Activated B cell treated with CpG ODN at 0.5 μM for 24 hours (primary cell): ENCODE data around the gene MPPED1. TPM values are rescaled to one million over a fixed set of nuclear protein-coding genes. Genes with fewer than 3 reads are reported as not detected.

Experiments
- ATAC-seq: fragments of 200-7000 bp; cut with Tn5 transposase; one replicate; pipeline ENCODE4 v1.10.0; 2021; ENCODE audit warnings: low read depth, mild to moderate bottlenecking, moderate library complexity
- CTCF ChIA-PET: fragments of 350-600 bp; sonication (Branson Sonifier 250); formaldehyde crosslinking; loops from one replicate; lab custom pipeline; 2021; ENCODE audit warnings: antibody characterized with exemption; lab: Charles Lee
- POLR2A ChIA-PET: fragments of 350-600 bp; sonication (Branson Sonifier 250); formaldehyde crosslinking; loops from one replicate; lab custom pipeline; 2021; ENCODE audit warnings: antibody characterized with exemption; lab: Charles Lee
- DNase-seq: peaks from one replicate; pipeline ENCODE4 v3.0.0; 2022
- H3K27ac Mint-ChIP-seq: one replicate; pipeline ENCODE4 v1.8.0; 2020; ENCODE audit warnings: mixed read lengths
- H3K27me3 Mint-ChIP-seq: one replicate; pipeline ENCODE4 v1.8.0; 2021; ENCODE audit warnings: mixed read lengths
- H3K36me3 Mint-ChIP-seq: one replicate; pipeline ENCODE4 v1.8.0; 2021; ENCODE audit warnings: low read depth, mixed read lengths
- H3K4me1 Mint-ChIP-seq: one replicate; pipeline ENCODE4 v1.8.0; 2021; ENCODE audit warnings: mixed read lengths
- H3K4me3 Mint-ChIP-seq: one replicate; pipeline ENCODE4 v1.8.0; 2020; ENCODE audit warnings: mild to moderate bottlenecking, mixed read lengths
- H3K9me3 Mint-ChIP-seq: one replicate; pipeline ENCODE4 v1.8.0; 2020; ENCODE audit warnings: mixed read lengths
- CTCF ChIP-seq: fragments of 200-600 bp; IDR thresholded peaks from one replicate; pipeline ENCODE4 v1.8.0; 2022; ENCODE audit warnings: antibody characterized with exemption, mild to moderate bottlenecking
- intact Hi-C: fragments of 100-400 bp; cut with micrococcal nuclease; formaldehyde crosslinking; loops from one replicate; pipeline ENCODE4 v1.15.1; 2024
- total RNA-seq: library from RNA; stranded (reverse); gene quantifications from 2 replicates; pipeline ENCODE4 v1.2.3, GENCODE V29; 2022

The MPPED1 gene
- total RNA-seq, 1 donor from 2014 or later = not detected

- Mint-ChIP-seq H3K27me3 (peaks cover 18% of the 10 kb centered on the region), H3K27ac (no peak overlapping the region), H3K9me3 (no peaks in the 10 kb centered on the region), H3K4me1 (no peaks in the 10 kb centered on the region), H3K4me3 (no peak overlapping the region), H3K36me3 (no peaks in the 10 kb centered on the region)
- DNase-seq (no peak), ATAC-seq (no peak)
- ChIA-PET CTCF (no interaction called here), POLR2A (no interaction called here)
- intact Hi-C loops = no loop called here
- TF ChIP-seq CTCF = no peak
These were observed 21.8 kb downstream of the MPPED1 start for GRCh38 chr22:43433451-43434274.

- H3K9me3 Mint-ChIP-seq = no peaks in the 10 kb centered on the region
- H3K27ac Mint-ChIP-seq = no peak overlapping the region
- no peaks in the 10 kb centered on the region for H3K4me1 Mint-ChIP-seq
- H3K27me3 Mint-ChIP-seq = peaks cover 17% of the 10 kb centered on the region
- CTCF ChIA-PET = no interaction called here
- no peak for DNase-seq
- no peak overlapping the region for H3K4me3 Mint-ChIP-seq
- POLR2A ChIA-PET = no interaction called here
- H3K36me3 Mint-ChIP-seq = no peaks in the 10 kb centered on the region
- no peak for ATAC-seq
- TF ChIP-seq CTCF = no peak
- intact Hi-C loops = no loop called here
These were observed 22.6 kb downstream of the MPPED1 start for GRCh38 chr22:43434275-43434927.

GRCh38 chr22:43434928-43435311 lies 23.1 kb downstream of the MPPED1 start:
- no peaks in the 10 kb centered on the region for H3K36me3 Mint-ChIP-seq
- H3K27me3 Mint-ChIP-seq = peaks cover 16% of the 10 kb centered on the region
- H3K4me1 Mint-ChIP-seq = no peaks in the 10 kb centered on the region
- POLR2A ChIA-PET = no interaction called here
- H3K27ac Mint-ChIP-seq = no peak overlapping the region
- ATAC-seq (no peak), DNase-seq (no peak)
- H3K4me3 Mint-ChIP-seq = no peak overlapping the region
- intact Hi-C loops = no loop called here
- CTCF ChIA-PET = no interaction called here
- no peaks in the 10 kb centered on the region for H3K9me3 Mint-ChIP-seq
- no peak for TF ChIP-seq CTCF

- POLR2A ChIA-PET = no interaction called here
- CTCF ChIA-PET = no interaction called here
- DNase-seq (no peak), ATAC-seq (no peak)
- H3K9me3 Mint-ChIP-seq = no peaks in the 10 kb centered on the region
- H3K4me3 Mint-ChIP-seq = no peak overlapping the region
- H3K27ac Mint-ChIP-seq = no peak overlapping the region
- peaks cover 11% of the 10 kb centered on the region for H3K27me3 Mint-ChIP-seq
- no peaks in the 10 kb centered on the region for H3K36me3 Mint-ChIP-seq
- intact Hi-C loops = no loop called here
- no peak for TF ChIP-seq CTCF
- no peaks in the 10 kb centered on the region for H3K4me1 Mint-ChIP-seq
These were observed 24.3 kb downstream of the MPPED1 start for GRCh38 chr22:43435851-43436811.
